Fibroblast of the conjunctiva (primary cell): ENCODE data around the gene ZNF436.

Experiments
- DNase-seq: peaks from one replicate; pipeline ENCODE4 v3.0.0-alpha.2; 2010; ENCODE audit warnings: low read depth

Gene ZNF436

GRCh38 chr1:23369335-23370013 is at the start of gene ZNF436:
ZNF436 (minus strand) TSS chr1:23369836; CDS start chr1:23368005, 1,831 bp downstream.
- DNase-seq, result peak; percentile 80

- DNase-seq, result no peak
Measured at GRCh38 chr1:23419180-23419579, 49.5 kb upstream of the ZNF436 start.

- no peak for DNase-seq
Measured at GRCh38 chr1:23417570-23417969, 47.9 kb upstream of the ZNF436 start.

- DNase-seq, result no peak
Measured at GRCh38 chr1:23416964-23417363, 47.3 kb upstream of the ZNF436 start.

GRCh38 chr1:23408797-23409290 is 39.2 kb upstream of the ZNF436 start:
- DNase-seq, result no peak

GRCh38 chr1:23407016-23407630 is 37.5 kb upstream of the ZNF436 start:
- DNase-seq, result no peak

GRCh38 chr1:23405946-23406345 is 36.3 kb upstream of the ZNF436 start:
- DNase-seq, result no peak

GRCh38 chr1:23403735-23404486 is 34.3 kb upstream of the ZNF436 start:
- DNase-seq, result peak; percentile 91

GRCh38 chr1:23403355-23403734 is 33.7 kb upstream of the ZNF436 start:
- no peak for DNase-seq

GRCh38 chr1:23403038-23403336 is 33.4 kb upstream of the ZNF436 start:
- DNase-seq, result no peak

- no peak for DNase-seq
Measured at GRCh38 chr1:23402286-23403037, 32.8 kb upstream of the ZNF436 start.

- DNase-seq, result no peak
Measured at GRCh38 chr1:23401313-23401712, 31.7 kb upstream of the ZNF436 start.

- no peak for DNase-seq
Measured at GRCh38 chr1:23400324-23401114, 30.9 kb upstream of the ZNF436 start.

GRCh38 chr1:23399229-23399628 is 29.6 kb upstream of the ZNF436 start:
- DNase-seq, result no peak

- DNase-seq, result no peak
Measured at GRCh38 chr1:23397908-23398307, 28.3 kb upstream of the ZNF436 start.

GRCh38 chr1:23396380-23396779 is 26.7 kb upstream of the ZNF436 start:
- no peak for DNase-seq

GRCh38 chr1:23395849-23396248 is 26.2 kb upstream of the ZNF436 start:
- no peak for DNase-seq

- no peak for DNase-seq
Measured at GRCh38 chr1:23395154-23395724, 25.6 kb upstream of the ZNF436 start.

GRCh38 chr1:23394684-23395083 is 25.0 kb upstream of the ZNF436 start:
- no peak for DNase-seq

GRCh38 chr1:23394181-23394580 is 24.5 kb upstream of the ZNF436 start:
- DNase-seq, result peak; percentile 24

GRCh38 chr1:23393706-23394105 is 24.1 kb upstream of the ZNF436 start:
- peak; percentile 43 for DNase-seq
